CD4-positive, alpha-beta T cell treated with Interleukin-6 for 4 hours (primary cell): Measurements from ENCODE around the gene RAVER1.

ENCODE experiments used
- DNase-seq: peaks from one replicate; pipeline ENCODE4 v3.0.0-alpha.2; 2020; ENCODE audit warnings: mixed read lengths

Gene RAVER1

DNA sequence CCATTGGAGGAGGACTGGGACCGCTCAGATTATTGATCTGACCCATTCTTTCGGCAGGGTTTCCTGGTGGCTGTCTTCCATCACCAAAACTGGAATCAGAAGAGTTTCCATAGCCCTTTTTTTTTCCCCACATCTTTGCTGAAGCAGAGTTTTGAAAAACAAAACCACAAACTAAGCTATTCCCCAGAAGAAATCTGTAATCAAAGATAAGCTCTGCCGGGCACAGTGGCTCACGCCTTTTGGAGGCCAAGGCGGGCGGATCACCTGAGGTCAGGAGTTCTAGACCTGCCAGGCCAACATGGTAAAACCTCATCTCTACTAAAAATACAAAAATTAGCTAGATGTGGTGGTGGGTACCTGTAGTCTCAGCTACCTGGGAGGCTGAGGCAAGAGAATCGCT is 66.6 kb downstream of the RAVER1 start:
- DNase-seq = no peak
